Measurements from ENCODE around the gene ARMCX1. TPM values are rescaled to one million over a fixed set of nuclear protein-coding genes. Genes with fewer than 3 reads are reported as not detected.

Gene ARMCX1
- total and polyA plus RNA-seq, 2 donors (not counting 3 experiments of a cell fraction or from before 2014, with no cell fraction given), result 11.0 to 22.4 TPM

- peaks cover 0 to 5% of the 10 kb centered on the region in 2 experiments for H3K36me3 ChIP-seq (ENCODE audit: control insufficient read depth in 2 of 2, extremely low read depth in 1 of 2, insufficient read depth in 2 of 2, low read length in 2 of 2)
- DNase-seq (ENCODE audit: low read depth, low spot score), result peak; percentile 60
- no peak for TF ChIP-seq MYC (IDR thresholded peaks at IDR 0.05; ENCODE audit: low read depth, low read length)
- TF ChIP-seq, protein P1, sequence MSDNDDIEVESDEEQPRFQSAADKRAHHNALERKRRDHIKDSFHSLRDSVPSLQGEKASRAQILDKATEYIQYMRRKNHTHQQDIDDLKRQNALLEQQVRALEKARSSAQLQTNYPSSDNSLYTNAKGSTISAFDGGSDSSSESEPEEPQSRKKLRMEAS (IDR thresholded peaks at IDR 0.05; ENCODE audit: insufficient read depth, insufficient read length), result no peak
- TF ChIP-seq POLR2A (IDR thresholded peaks at IDR 0.05; ENCODE audit: low read depth, low read length), result no peak
- TF ChIP-seq CTCF (IDR thresholded peaks at IDR 0.05; ENCODE audit: extremely low read depth in 1 of 2, insufficient read depth in 1 of 2, low read depth in 1 of 2, low read length in 2 of 2), result no peak
- TF ChIP-seq EZH2 (IDR thresholded peaks at IDR 0.05; ENCODE audit: borderline replicate concordance, low read depth, low read length, severe bottlenecking), result no peak
- TF ChIP-seq GATA2 (IDR thresholded peaks at IDR 0.05; ENCODE audit: insufficient read depth, insufficient read length, low read depth, low read length), result no peak
- no peak for TF ChIP-seq POLR2AphosphoS5 (IDR thresholded peaks at IDR 0.05; ENCODE audit: insufficient read depth, low read depth, low read length)
- TF ChIP-seq FOS (IDR thresholded peaks at IDR 0.05; ENCODE audit: borderline replicate concordance, insufficient read depth, low read length), result no peak
- TF ChIP-seq JUN (IDR thresholded peaks at IDR 0.05; ENCODE audit: borderline replicate concordance, insufficient read depth, insufficient read length, low read depth), result no peak
- peak overlapping the region; percentile 58 to 88 (median 87) for H3K4me3 ChIP-seq (replicated peaks in 1 of 3; ENCODE audit: insufficient read depth in 1 of 3, low read depth in 1 of 3, low read length in 3 of 3)
- H3K79me2 ChIP-seq (ENCODE audit: control insufficient read depth, insufficient read depth, low read length), result peaks cover 7% of the 10 kb centered on the region
- H3K4me2 ChIP-seq (ENCODE audit: insufficient read depth, low read length), result peak overlapping the region; percentile 81
- H3K4me1 ChIP-seq (ENCODE audit: control insufficient read depth, extremely low read depth, insufficient read depth, low read length), result peaks cover 2% of the 10 kb centered on the region
- H3K27ac ChIP-seq (ENCODE audit: insufficient read depth, low read depth, low read length), result peak overlapping the region; percentile 86
- TSS peak; percentile 95 for BruUV-seq (replicated peaks)
- H3K9me3 ChIP-seq (replicated peaks; ENCODE audit: control insufficient read depth, insufficient read depth, low read length), result no peaks in the 10 kb centered on the region
- no peaks in the 10 kb centered on the region for H4K20me1 ChIP-seq (replicated peaks; ENCODE audit: control insufficient read depth, extremely low read depth, insufficient read depth, low read length)
- no peaks in the 10 kb centered on the region for H3K9me1 ChIP-seq (replicated peaks; ENCODE audit: control insufficient read depth, extremely low read depth, insufficient read depth, low read length)
- peak; percentile 66 for FAIRE-seq
- peak overlapping the region; percentile 73 for H2AFZ ChIP-seq (ENCODE audit: low read depth, low read length)
- CTCF ChIA-PET, result interaction anchor here (1.0 kb wide), 1 partner anchor 35 kb away, joined by 3 read pairs; no protein-coding TSS in a partner anchor
- intact Hi-C loops (cut with micrococcal nuclease), result loop anchor here (2.0 kb wide), 2 partner anchors 66 to 132 kb away; partner anchors contain the start of gene ARMCX4
- H3K9ac ChIP-seq (replicated peaks; ENCODE audit: extremely low read depth, insufficient read depth, low read length), result peak overlapping the region; percentile 96
- H3K27me3 ChIP-seq (ENCODE audit: control insufficient read depth in 2 of 2, insufficient read depth in 2 of 2, low read length in 2 of 2), result no peaks in the 10 kb centered on the region
- POLR2A ChIA-PET, result interaction anchor here (0.8 kb wide), 1 partner anchor 66 kb away, joined by 4 read pairs; the partner anchor contains the start of gene ARMCX4
- dilution Hi-C loops (cut with MboI; ENCODE audit: extremely low pct_ligation_motif_present, low sequenced_read_pairs), result no loop called here
These were observed 518 bp downstream of the ARMCX1 start for GRCh38 chrX:101550751-101551379.
